LNCAP (cell line): ENCODE measurements around the gene BRD4.

Source experiments
- TF ChIP-seq, protein P1 (sequence below): fragments of 450-650 bp; IDR thresholded peaks from 2 replicates; pipeline ENCODE4 v1.5.1; 2017; ENCODE audit warnings: mild to moderate bottlenecking

Gene BRD4

GRCh38 chr19:15299568-15300409 lies 32.5 kb downstream of the BRD4 start:
- TF ChIP-seq, protein P1, sequence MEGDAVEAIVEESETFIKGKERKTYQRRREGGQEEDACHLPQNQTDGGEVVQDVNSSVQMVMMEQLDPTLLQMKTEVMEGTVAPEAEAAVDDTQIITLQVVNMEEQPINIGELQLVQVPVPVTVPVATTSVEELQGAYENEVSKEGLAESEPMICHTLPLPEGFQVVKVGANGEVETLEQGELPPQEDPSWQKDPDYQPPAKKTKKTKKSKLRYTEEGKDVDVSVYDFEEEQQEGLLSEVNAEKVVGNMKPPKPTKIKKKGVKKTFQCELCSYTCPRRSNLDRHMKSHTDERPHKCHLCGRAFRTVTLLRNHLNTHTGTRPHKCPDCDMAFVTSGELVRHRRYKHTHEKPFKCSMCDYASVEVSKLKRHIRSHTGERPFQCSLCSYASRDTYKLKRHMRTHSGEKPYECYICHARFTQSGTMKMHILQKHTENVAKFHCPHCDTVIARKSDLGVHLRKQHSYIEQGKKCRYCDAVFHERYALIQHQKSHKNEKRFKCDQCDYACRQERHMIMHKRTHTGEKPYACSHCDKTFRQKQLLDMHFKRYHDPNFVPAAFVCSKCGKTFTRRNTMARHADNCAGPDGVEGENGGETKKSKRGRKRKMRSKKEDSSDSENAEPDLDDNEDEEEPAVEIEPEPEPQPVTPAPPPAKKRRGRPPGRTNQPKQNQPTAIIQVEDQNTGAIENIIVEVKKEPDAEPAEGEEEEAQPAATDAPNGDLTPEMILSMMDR, result no peak

- TF ChIP-seq, protein P1, result no peak
Measured at GRCh38 chr19:15298847-15299567, 33.3 kb downstream of the BRD4 start.

DNA sequence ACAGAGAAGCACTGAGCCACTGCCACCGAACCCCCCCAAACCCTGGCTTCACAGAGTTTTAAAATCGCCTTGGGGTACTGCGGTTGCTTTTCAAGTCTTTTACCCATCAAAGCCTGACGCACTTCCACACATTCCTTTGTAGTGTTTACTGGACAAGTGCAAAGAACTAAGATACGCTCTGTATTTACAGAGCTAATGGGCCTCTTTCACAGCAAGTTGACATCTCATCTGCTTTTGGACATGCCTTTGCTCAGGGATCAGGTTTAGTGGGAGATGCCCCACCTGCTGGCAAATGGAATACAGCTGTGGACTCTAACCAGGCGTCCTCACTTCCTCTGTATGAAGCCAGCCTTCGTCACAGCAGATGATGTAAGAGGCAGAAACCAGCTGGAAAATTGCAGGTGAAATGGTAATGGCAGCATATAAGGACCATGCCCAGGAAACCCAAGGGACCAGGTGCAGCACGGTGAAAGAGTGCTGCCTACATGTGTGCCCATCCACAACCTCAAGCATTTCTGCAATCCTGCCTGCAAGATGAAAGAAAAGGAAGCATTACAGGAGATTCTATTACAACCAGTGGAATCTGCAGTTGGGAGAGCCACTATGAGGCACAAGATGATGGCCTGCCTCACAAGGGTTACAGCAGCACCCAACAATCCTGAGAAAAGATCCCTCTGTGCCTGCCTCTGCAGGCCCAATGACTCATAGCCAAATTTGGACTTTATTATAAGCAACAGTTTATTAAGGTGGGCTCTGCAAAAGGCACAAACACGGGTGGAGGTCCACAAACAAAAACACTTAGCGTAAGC lies 34.7 kb downstream of the BRD4 start:
- TF ChIP-seq, protein P1, result no peak

DNA sequence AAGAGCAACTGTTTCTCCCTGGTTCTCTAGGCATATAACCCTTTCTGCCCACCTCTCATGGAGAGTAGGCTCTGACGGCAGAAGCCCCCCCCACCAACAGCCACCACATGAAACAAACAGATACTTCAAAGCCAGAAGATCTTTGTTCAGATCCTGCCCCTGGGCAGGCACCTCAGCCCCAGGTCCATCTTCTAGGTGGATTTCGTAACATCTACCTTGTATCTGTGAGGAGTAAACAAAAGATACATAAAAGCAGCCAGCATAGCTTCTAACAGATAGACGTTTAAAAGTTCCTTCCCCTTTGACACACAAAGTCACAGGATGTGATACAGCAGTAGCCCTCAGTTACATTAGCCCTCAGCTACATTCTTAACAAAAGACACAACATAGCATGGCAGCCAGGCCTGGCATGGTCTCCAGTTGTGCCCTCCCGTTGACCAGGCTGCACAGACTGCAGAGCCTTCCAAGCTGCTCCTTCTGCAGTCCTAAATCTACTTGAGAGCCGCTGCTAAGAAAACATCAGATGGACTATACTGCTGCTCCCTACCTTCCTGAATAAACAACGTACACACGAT lies 35.4 kb downstream of the BRD4 start:
- TF ChIP-seq, protein P1, result no peak

- TF ChIP-seq, protein P1, result no peak
Measured at GRCh38 chr19:15296353-15296752, 36.0 kb downstream of the BRD4 start.

- TF ChIP-seq, protein P1, result no peak
Measured at GRCh38 chr19:15294561-15294990, 37.8 kb downstream of the BRD4 start.
